ENCODE results near the gene SLC35D2. TPM values are rescaled to one million over a fixed set of nuclear protein-coding genes. Genes with fewer than 3 reads are reported as not detected.
A peak's percentile ranks its signal among the peaks of the same experiment; 100 is the strongest.

The SLC35D2 gene
- total RNA-seq, 2 experiments from 2014 or later, result 0.44 to 1.4 TPM

DNA sequence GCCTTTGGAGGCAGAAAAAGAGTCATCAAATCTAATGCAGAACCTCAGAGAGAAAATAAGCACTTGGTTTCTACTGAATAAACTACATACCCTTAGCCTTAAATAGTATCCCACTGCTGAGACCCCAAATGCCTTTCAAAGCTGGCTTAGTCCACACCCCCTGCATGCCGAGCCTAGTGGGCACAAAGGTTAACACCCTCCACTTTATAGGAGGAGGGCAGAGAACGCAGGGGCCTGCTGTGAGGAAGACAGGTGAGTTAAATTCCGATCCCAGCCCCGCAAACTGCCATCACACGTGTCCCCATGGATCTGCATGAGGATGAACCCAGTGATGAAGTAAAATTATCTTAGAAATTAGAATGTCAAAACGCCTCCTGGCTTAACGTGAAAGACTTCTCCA, 62.0 kb downstream of the SLC35D2 start:
- H2AFZ ChIP-seq (ENCODE audit: low read length), result no peak overlapping the region
- H3K4me2 ChIP-seq (ENCODE audit: low read length), result no peak overlapping the region
- ChIA-PET POLR2A (no interaction called here), CTCF (ENCODE audit: unreplicated experiment) (no interaction called here)
- no peaks in the 10 kb centered on the region for H3K9me2 ChIP-seq (ENCODE audit: insufficient read depth, low read length)
- no peak for DNase-seq (ENCODE audit: low spot score)
- no peak overlapping the region for H3K4me3 ChIP-seq (ENCODE audit: low read depth, low read length, poor library complexity, severe bottlenecking)
- H4K20me1 ChIP-seq (ENCODE audit: insufficient read depth, low read length), result no peaks in the 10 kb centered on the region
- H3K27ac ChIP-seq (ENCODE audit: low read depth, low read length, poor library complexity, severe bottlenecking), result no peak overlapping the region
- no peaks in the 10 kb centered on the region for H3K9me3 ChIP-seq (ENCODE audit: low read length)
- H3K4me1 ChIP-seq (ENCODE audit: insufficient read depth, low read length, poor library complexity, severe bottlenecking), result no peaks in the 10 kb centered on the region
- H3K36me3 ChIP-seq (ENCODE audit: insufficient read depth, low read length), result no peaks in the 10 kb centered on the region
- BruUV-seq (replicated peaks), result no TSS peak
- no peaks in the 10 kb centered on the region for H3K79me2 ChIP-seq (ENCODE audit: insufficient read depth, low read depth, low read length)
- intact Hi-C loops (cut with micrococcal nuclease; ENCODE audit: unreplicated experiment), result no loop called here
- no peak for TF ChIP-seq EZH2phosphoT487 (IDR thresholded peaks at IDR 0.05; ENCODE audit: borderline replicate concordance, low read depth, low read length)
- TF ChIP-seq, protein P1, sequence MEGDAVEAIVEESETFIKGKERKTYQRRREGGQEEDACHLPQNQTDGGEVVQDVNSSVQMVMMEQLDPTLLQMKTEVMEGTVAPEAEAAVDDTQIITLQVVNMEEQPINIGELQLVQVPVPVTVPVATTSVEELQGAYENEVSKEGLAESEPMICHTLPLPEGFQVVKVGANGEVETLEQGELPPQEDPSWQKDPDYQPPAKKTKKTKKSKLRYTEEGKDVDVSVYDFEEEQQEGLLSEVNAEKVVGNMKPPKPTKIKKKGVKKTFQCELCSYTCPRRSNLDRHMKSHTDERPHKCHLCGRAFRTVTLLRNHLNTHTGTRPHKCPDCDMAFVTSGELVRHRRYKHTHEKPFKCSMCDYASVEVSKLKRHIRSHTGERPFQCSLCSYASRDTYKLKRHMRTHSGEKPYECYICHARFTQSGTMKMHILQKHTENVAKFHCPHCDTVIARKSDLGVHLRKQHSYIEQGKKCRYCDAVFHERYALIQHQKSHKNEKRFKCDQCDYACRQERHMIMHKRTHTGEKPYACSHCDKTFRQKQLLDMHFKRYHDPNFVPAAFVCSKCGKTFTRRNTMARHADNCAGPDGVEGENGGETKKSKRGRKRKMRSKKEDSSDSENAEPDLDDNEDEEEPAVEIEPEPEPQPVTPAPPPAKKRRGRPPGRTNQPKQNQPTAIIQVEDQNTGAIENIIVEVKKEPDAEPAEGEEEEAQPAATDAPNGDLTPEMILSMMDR (conservative IDR thresholded peaks at IDR 0.05; ENCODE audit: low read length), result no peak

DNA sequence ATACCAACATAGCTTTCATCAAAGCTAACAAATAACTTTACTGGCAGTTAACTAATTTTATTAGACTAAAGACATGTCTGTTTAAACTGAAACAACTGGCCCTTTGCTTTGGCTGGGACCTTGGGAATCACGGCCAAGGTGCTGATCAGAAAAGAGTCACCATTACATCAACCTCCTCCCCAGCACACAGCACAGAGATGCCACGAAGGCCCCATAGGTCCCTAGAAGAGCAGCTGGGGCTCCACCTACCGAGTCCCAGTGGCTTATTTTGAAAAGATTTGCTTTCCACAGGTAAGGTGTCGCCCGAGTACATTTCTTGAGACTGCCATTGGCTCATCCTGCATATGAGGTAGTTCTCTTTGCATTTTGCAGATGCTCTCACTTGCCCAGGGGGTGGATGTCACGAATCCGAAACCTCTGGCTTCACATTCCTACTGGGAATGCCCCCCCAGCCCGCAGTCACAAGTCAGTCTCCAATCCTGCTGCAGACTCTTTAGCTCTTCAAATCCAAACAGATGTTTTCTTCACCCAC, 62.7 kb downstream of the SLC35D2 start:
- no peak overlapping the region for H3K4me3 ChIP-seq (ENCODE audit: low read depth, low read length, poor library complexity, severe bottlenecking)
- H3K4me1 ChIP-seq (ENCODE audit: insufficient read depth, low read length, poor library complexity, severe bottlenecking), result no peaks in the 10 kb centered on the region
- TF ChIP-seq EZH2phosphoT487 (IDR thresholded peaks at IDR 0.05; ENCODE audit: borderline replicate concordance, low read depth, low read length), result no peak
- TF ChIP-seq, protein P1 (conservative IDR thresholded peaks at IDR 0.05; ENCODE audit: low read length), result no peak; the same call in 1 of the 2 replicates
- peak; percentile 6 for DNase-seq (ENCODE audit: low spot score)
- no peaks in the 10 kb centered on the region for H3K36me3 ChIP-seq (ENCODE audit: insufficient read depth, low read length)
- H3K9me3 ChIP-seq (ENCODE audit: low read length), result no peaks in the 10 kb centered on the region
- no peaks in the 10 kb centered on the region for H3K79me2 ChIP-seq (ENCODE audit: insufficient read depth, low read depth, low read length)
- H3K4me2 ChIP-seq (ENCODE audit: low read length), result no peak overlapping the region
- no TSS peak for BruUV-seq (replicated peaks)
- H3K9me2 ChIP-seq (ENCODE audit: insufficient read depth, low read length), result no peaks in the 10 kb centered on the region
- H3K27ac ChIP-seq (ENCODE audit: low read depth, low read length, poor library complexity, severe bottlenecking), result no peak overlapping the region
- CTCF ChIA-PET (ENCODE audit: unreplicated experiment), result no interaction called here
- H4K20me1 ChIP-seq (ENCODE audit: insufficient read depth, low read length), result no peaks in the 10 kb centered on the region
- POLR2A ChIA-PET, result no interaction called here
- H2AFZ ChIP-seq (ENCODE audit: low read length), result no peak overlapping the region
- intact Hi-C loops (cut with micrococcal nuclease; ENCODE audit: unreplicated experiment), result no loop called here

DNA sequence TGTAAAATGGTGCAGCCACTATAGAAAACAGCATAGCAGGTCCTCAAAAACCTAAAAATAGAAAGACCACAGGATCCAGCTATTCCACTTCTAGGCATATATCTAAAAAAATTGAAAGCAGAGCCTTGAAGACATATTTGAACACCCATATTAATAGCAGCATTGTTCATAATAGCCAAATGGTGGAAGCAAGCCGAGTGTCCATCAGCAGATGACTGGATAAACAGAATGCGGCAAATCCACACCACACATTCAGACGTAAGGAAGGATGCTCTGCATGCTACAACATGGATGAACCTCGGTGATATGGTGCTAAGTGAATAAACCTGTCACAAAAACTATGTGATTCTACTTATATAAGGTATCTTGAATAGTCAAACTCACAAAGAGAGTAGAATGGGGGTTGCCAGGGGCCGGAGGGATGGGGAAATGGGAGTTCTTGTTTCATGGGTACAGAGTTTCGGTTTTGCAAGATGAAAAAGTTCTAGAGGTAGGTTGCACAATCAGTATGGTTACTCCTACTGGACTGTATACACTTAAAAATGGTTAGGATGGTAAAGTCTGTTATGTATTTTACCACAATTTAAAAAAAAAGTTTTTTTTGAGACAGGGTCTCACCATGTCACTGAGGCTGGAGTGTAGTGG, 64.5 kb downstream of the SLC35D2 start:
- H3K4me1 ChIP-seq (ENCODE audit: insufficient read depth, low read length, poor library complexity, severe bottlenecking), result no peaks in the 10 kb centered on the region
- CTCF ChIA-PET (ENCODE audit: unreplicated experiment), result no interaction called here
- intact Hi-C loops (cut with micrococcal nuclease; ENCODE audit: unreplicated experiment), result no loop called here
- H3K9me2 ChIP-seq (ENCODE audit: insufficient read depth, low read length), result no peaks in the 10 kb centered on the region
- no TSS peak for BruUV-seq (replicated peaks)
- TF ChIP-seq EZH2phosphoT487 (IDR thresholded peaks at IDR 0.05; ENCODE audit: borderline replicate concordance, low read depth, low read length), result no peak
- TF ChIP-seq, protein P1 (conservative IDR thresholded peaks at IDR 0.05; ENCODE audit: low read length), result no peak
- no peaks in the 10 kb centered on the region for H3K36me3 ChIP-seq (ENCODE audit: insufficient read depth, low read length)
- no peak overlapping the region for H3K4me3 ChIP-seq (ENCODE audit: low read depth, low read length, poor library complexity, severe bottlenecking)
- H4K20me1 ChIP-seq (ENCODE audit: insufficient read depth, low read length), result no peaks in the 10 kb centered on the region
- H3K4me2 ChIP-seq (ENCODE audit: low read length), result no peak overlapping the region
- no peak overlapping the region for H2AFZ ChIP-seq (ENCODE audit: low read length)
- no peaks in the 10 kb centered on the region for H3K9me3 ChIP-seq (ENCODE audit: low read length)
- no peak overlapping the region for H3K27ac ChIP-seq (ENCODE audit: low read depth, low read length, poor library complexity, severe bottlenecking)
- DNase-seq (ENCODE audit: low spot score), result no peak
- H3K79me2 ChIP-seq (ENCODE audit: insufficient read depth, low read depth, low read length), result no peaks in the 10 kb centered on the region
- POLR2A ChIA-PET, result no interaction called here
